ENCODE measurements around the gene PLXNA4. TPM values are rescaled to one million over a fixed set of nuclear protein-coding genes. Genes with fewer than 3 reads are reported as not detected.

PLXNA4 gene
- total RNA-seq, 1 donor from 2014 or later: 3.5 TPM

- peaks cover 21% of the 10 kb centered on the region for H3K4me1 Mint-ChIP-seq (ENCODE audit: unreplicated experiment)
- TF ChIP-seq CTCF (IDR thresholded peaks at IDR 0.05; ENCODE audit: unreplicated experiment): no peak
- peaks cover 6% of the 10 kb centered on the region for H3K27me3 Mint-ChIP-seq (ENCODE audit: unreplicated experiment)
- DNase-seq (ENCODE audit: low spot score): peak; percentile 14
- H3K27ac Mint-ChIP-seq (ENCODE audit: unreplicated experiment): no peak overlapping the region
- no peaks in the 10 kb centered on the region for H3K36me3 Mint-ChIP-seq (ENCODE audit: low read depth, unreplicated experiment)
- H3K4me3 Mint-ChIP-seq (ENCODE audit: unreplicated experiment): no peak overlapping the region
- no peaks in the 10 kb centered on the region for H3K9me3 Mint-ChIP-seq (ENCODE audit: unreplicated experiment)
These were observed 500.8 kb downstream of the PLXNA4 start for GRCh38 chr7:132075515-132075914.

GRCh38 chr7:132073920-132074589 is 502.2 kb downstream of the PLXNA4 start:
- H3K4me3 Mint-ChIP-seq (ENCODE audit: unreplicated experiment): no peak overlapping the region
- H3K4me1 Mint-ChIP-seq (ENCODE audit: unreplicated experiment): peaks cover 19% of the 10 kb centered on the region
- no peak for DNase-seq (ENCODE audit: low spot score)
- H3K27ac Mint-ChIP-seq (ENCODE audit: unreplicated experiment): no peak overlapping the region
- no peak for TF ChIP-seq CTCF (IDR thresholded peaks at IDR 0.05; ENCODE audit: unreplicated experiment)
- H3K36me3 Mint-ChIP-seq (ENCODE audit: low read depth, unreplicated experiment): no peaks in the 10 kb centered on the region
- H3K27me3 Mint-ChIP-seq (ENCODE audit: unreplicated experiment): peaks cover 4% of the 10 kb centered on the region
- H3K9me3 Mint-ChIP-seq (ENCODE audit: unreplicated experiment): no peaks in the 10 kb centered on the region

Measured in endothelial cell (in vitro differentiated cells).